Neural progenitor cell (in vitro differentiated cells): ENCODE data around the gene PTGS2. TPM values are rescaled to one million over a fixed set of nuclear protein-coding genes. Genes with fewer than 3 reads are reported as not detected.
"Not testable (repeated sequence)": the region's sequence is repeated elsewhere in the genome, so short reads cannot be mapped to it uniquely, and the experiment has no call there.

Source experiments
- DNase-seq: peaks from one replicate; pipeline ENCODE4 v3.0.0-alpha.2; 2016; ENCODE audit warnings: low spot score
- H2AFZ ChIP-seq: fragments of 200-600 bp; sonication (generic); replicated peaks from 2 replicates; pipeline ENCODE4 v1.6.1; 2016; ENCODE audit warnings: antibody characterized with exemption
- H3F3A ChIP-seq: fragments of 200-600 bp; sonication (generic); 2 replicates; pipeline ENCODE4 v1.6.1; 2016; ENCODE audit warnings: antibody characterized with exemption, low read depth
- H3K27ac ChIP-seq: fragments of 200-600 bp; sonication (generic); 2 replicates; pipeline ENCODE4 v1.5.1; 2016; ENCODE audit warnings: mild to moderate bottlenecking
- H3K27me3 ChIP-seq: fragments of 200-600 bp; sonication (generic); 2 replicates; pipeline ENCODE4 v1.6.1; 2016; ENCODE audit warnings: mild to moderate bottlenecking, moderate library complexity
- H3K36me3 ChIP-seq: fragments of 200-600 bp; sonication (generic); 2 replicates; pipeline ENCODE4 v1.5.1; 2016
- H3K4me1 ChIP-seq: fragments of 200-600 bp; sonication (generic); 2 replicates; pipeline ENCODE4 v1.6.1; 2016; ENCODE audit warnings: mixed run types
- H3K4me2 ChIP-seq: fragments of 200-600 bp; sonication (generic); 2 replicates; pipeline ENCODE4 v1.6.1; 2016
- H3K4me3 ChIP-seq: fragments of 200-600 bp; sonication (generic); 2 replicates; pipeline ENCODE4 v1.5.1; 2016
- H3K79me2 ChIP-seq: fragments of 200-600 bp; sonication (generic); 2 replicates; pipeline ENCODE4 v1.6.1; 2016; ENCODE audit warnings: low read depth
- H3K9ac ChIP-seq: fragments of 200-600 bp; sonication (generic); 2 replicates; pipeline ENCODE4 v1.6.1; 2016
- H3K9me3 ChIP-seq: fragments of 200-600 bp; sonication (generic); 2 replicates; pipeline ENCODE4 v1.5.1; 2016; ENCODE audit warnings: low read depth
- H4K20me1 ChIP-seq: fragments of 200-600 bp; sonication (generic); 2 replicates; pipeline ENCODE4 v1.6.1; 2016; ENCODE audit warnings: low read depth
- H3K27ac Mint-ChIP-seq: 3 replicates; pipeline ENCODE4 v1.8.0; 2021; ENCODE audit warnings: mixed read lengths
- H3K27me3 Mint-ChIP-seq: 2 replicates; pipeline ENCODE4 v1.8.0; 2022; ENCODE audit warnings: low read depth, mild to moderate bottlenecking, inconsistent platforms, moderate library complexity, mixed read lengths; ENCODE audit not compliant: insufficient read depth
- H3K36me3 Mint-ChIP-seq: 3 replicates; pipeline ENCODE4 v1.8.0; 2021; ENCODE audit warnings: mixed read lengths
- H3K4me1 Mint-ChIP-seq: 3 replicates; pipeline ENCODE4 v1.8.0; 2021; ENCODE audit warnings: mixed read lengths
- H3K4me3 Mint-ChIP-seq: 3 replicates; pipeline ENCODE4 v1.8.0; 2021; ENCODE audit warnings: mild to moderate bottlenecking, moderate library complexity, mixed read lengths
- H3K9me3 Mint-ChIP-seq: 3 replicates; pipeline ENCODE4 v1.8.0; 2020; ENCODE audit warnings: mixed read lengths
- EZH2 ChIP-seq: fragments of 200-600 bp; sonication (generic); IDR thresholded peaks from 2 replicates; pipeline ENCODE4 v1.6.1; 2017; ENCODE audit warnings: antibody characterized with exemption, mild to moderate bottlenecking, moderate library complexity
- EZH2phosphoT487 ChIP-seq: fragments of 200-600 bp; sonication (generic); IDR thresholded peaks from 2 replicates; pipeline ENCODE4 v1.6.1; 2017; ENCODE audit warnings: antibody characterized with exemption
- total RNA-seq: library from RNA; depleted of rRNA; stranded (reverse); fragments of >200 nt; gene quantifications from 2 replicates; pipeline ENCODE4 v1.2.3, GENCODE V29; 2015; ENCODE audit warnings: low replicate concordance
- TF ChIP-seq, protein P1 (sequence below): fragments of 200-600 bp; sonication (generic); IDR thresholded peaks from 2 replicates; pipeline ENCODE4 v1.5.1; 2017; ENCODE audit warnings: antibody characterized with exemption, mild to moderate bottlenecking

The PTGS2 gene
- total RNA-seq, 1 donor from 2014 or later, result 0.37 TPM

DNA sequence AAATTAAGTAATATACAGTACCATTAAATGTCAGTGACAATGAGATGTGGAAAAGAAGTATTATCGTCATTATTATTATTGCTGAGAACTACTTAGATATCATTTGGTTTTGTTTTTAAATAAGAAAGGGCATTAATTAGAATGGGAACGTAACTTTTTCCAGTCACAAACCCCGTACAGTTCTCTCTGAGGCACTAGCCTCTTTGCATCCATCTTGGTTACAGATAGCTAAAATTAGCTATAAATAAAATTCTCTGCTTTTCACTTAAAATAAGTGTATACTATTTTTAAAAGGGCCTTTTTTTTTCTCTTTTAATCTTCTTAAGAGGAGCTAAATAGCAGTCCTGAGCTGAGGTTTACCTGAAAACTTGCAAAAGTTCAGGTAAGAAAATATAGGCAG lies 7.6 kb downstream of the PTGS2 start:
- Histone ChIP-seq H3K4me2 (no peak overlapping the region), H3K9me3 (no peaks in the 10 kb centered on the region), H3K4me1 (no peaks in the 10 kb centered on the region), H4K20me1 (no peaks in the 10 kb centered on the region), H2AFZ (no peak overlapping the region), H3K27ac (no peak overlapping the region), H3K4me3 (no peak overlapping the region), H3K36me3 (no peaks in the 10 kb centered on the region), H3K27me3 (no peaks in the 10 kb centered on the region), H3F3A (no peaks in the 10 kb centered on the region), H3K79me2 (no peaks in the 10 kb centered on the region), H3K9ac (no peak overlapping the region)
- Mint-ChIP-seq H3K36me3 (no peaks in the 10 kb centered on the region), H3K27me3 (no peaks in the 10 kb centered on the region), H3K4me1 (no peaks in the 10 kb centered on the region), H3K4me3 (no peak overlapping the region), H3K9me3 (no peaks in the 10 kb centered on the region), H3K27ac (no peak overlapping the region)
- TF ChIP-seq, protein P1, sequence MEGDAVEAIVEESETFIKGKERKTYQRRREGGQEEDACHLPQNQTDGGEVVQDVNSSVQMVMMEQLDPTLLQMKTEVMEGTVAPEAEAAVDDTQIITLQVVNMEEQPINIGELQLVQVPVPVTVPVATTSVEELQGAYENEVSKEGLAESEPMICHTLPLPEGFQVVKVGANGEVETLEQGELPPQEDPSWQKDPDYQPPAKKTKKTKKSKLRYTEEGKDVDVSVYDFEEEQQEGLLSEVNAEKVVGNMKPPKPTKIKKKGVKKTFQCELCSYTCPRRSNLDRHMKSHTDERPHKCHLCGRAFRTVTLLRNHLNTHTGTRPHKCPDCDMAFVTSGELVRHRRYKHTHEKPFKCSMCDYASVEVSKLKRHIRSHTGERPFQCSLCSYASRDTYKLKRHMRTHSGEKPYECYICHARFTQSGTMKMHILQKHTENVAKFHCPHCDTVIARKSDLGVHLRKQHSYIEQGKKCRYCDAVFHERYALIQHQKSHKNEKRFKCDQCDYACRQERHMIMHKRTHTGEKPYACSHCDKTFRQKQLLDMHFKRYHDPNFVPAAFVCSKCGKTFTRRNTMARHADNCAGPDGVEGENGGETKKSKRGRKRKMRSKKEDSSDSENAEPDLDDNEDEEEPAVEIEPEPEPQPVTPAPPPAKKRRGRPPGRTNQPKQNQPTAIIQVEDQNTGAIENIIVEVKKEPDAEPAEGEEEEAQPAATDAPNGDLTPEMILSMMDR, result no peak
- no peak for TF ChIP-seq EZH2
- TF ChIP-seq EZH2phosphoT487, result no peak
- no peak for DNase-seq

DNA sequence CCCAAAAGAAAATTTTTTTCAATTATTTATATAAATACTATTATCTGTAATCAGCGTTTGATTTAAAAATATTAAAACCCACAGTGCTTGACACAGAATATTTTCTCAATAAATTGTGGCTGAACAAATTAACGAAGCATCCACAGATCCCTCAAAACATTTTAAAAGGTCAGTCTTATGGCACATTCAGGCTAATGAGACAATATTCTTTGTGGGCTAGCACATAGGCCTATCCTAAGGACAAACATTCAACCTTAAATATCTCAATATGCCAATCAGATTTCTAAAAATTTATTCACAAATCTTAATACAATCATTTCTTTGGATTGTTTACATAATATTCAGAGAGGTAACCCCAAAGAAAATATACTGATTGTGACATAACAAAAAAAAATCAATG lies 8.1 kb downstream of the PTGS2 start:
- Histone ChIP-seq H3K27ac (no peak overlapping the region), H3K9ac (no peak overlapping the region), H3K4me1 (no peaks in the 10 kb centered on the region), H3K4me2 (no peak overlapping the region), H3K27me3 (no peaks in the 10 kb centered on the region), H3K36me3 (no peaks in the 10 kb centered on the region), H3K9me3 (no peaks in the 10 kb centered on the region), H2AFZ (no peak overlapping the region), H3F3A (no peaks in the 10 kb centered on the region), H3K79me2 (no peaks in the 10 kb centered on the region), H4K20me1 (no peaks in the 10 kb centered on the region), H3K4me3 (no peak overlapping the region)
- no peaks in the 10 kb centered on the region for H3K27me3 Mint-ChIP-seq
- H3K4me1 Mint-ChIP-seq, result no peaks in the 10 kb centered on the region
- no peaks in the 10 kb centered on the region for H3K36me3 Mint-ChIP-seq
- no peak overlapping the region for H3K27ac Mint-ChIP-seq
- no peak for DNase-seq
- no peaks in the 10 kb centered on the region for H3K9me3 Mint-ChIP-seq
- no peak for TF ChIP-seq EZH2phosphoT487
- no peak overlapping the region for H3K4me3 Mint-ChIP-seq

DNA sequence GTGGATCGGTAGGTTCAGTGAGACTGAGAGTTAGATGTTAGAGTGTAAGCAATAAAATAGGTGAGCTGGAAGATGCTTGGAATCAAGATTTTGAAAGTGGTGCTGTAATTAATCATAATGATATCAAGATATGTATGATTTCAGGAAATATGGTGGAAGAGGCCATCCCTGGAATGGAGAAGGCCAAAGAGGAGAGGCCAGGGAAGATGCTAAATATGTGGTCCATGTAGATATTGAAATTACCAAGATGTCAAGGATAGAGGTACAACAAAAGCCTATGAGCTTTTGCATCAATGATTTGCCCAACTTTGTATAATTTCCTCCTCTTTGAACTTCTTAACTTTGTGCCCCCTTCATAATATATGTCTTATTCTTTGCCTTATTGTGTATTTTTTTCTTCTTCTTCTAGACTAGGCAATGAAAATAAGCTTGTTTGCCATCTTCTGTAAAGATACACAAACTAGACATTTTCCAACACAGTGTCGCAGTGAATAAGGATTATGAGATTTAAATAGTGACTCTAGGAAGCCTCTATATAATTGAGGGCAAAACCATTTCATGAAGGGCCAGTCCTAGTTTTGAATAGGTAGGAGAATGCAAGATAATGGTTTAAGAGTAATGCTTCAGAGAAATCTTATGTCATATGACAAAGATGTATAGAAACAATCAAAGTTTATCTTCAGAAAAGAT lies 8.9 kb downstream of the PTGS2 start:
- Histone ChIP-seq H3K4me2 (no peak overlapping the region), H3F3A (no peaks in the 10 kb centered on the region), H3K79me2 (no peaks in the 10 kb centered on the region), H2AFZ (no peak overlapping the region), H3K4me3 (no peak overlapping the region), H3K9ac (no peak overlapping the region), H3K36me3 (no peaks in the 10 kb centered on the region), H3K4me1 (no peaks in the 10 kb centered on the region), H3K9me3 (no peaks in the 10 kb centered on the region), H3K27me3 (no peaks in the 10 kb centered on the region), H4K20me1 (no peaks in the 10 kb centered on the region), H3K27ac (no peak overlapping the region)
- DNase-seq, result no peak
- no peak overlapping the region for H3K4me3 Mint-ChIP-seq
- TF ChIP-seq EZH2, result no peak
- no peak for TF ChIP-seq EZH2phosphoT487
- TF ChIP-seq, protein P1, result no peak
- H3K27ac Mint-ChIP-seq, result no peak overlapping the region
- H3K9me3 Mint-ChIP-seq, result no peaks in the 10 kb centered on the region
- H3K27me3 Mint-ChIP-seq, result no peaks in the 10 kb centered on the region
- no peaks in the 10 kb centered on the region for H3K4me1 Mint-ChIP-seq
- H3K36me3 Mint-ChIP-seq, result no peaks in the 10 kb centered on the region

DNA sequence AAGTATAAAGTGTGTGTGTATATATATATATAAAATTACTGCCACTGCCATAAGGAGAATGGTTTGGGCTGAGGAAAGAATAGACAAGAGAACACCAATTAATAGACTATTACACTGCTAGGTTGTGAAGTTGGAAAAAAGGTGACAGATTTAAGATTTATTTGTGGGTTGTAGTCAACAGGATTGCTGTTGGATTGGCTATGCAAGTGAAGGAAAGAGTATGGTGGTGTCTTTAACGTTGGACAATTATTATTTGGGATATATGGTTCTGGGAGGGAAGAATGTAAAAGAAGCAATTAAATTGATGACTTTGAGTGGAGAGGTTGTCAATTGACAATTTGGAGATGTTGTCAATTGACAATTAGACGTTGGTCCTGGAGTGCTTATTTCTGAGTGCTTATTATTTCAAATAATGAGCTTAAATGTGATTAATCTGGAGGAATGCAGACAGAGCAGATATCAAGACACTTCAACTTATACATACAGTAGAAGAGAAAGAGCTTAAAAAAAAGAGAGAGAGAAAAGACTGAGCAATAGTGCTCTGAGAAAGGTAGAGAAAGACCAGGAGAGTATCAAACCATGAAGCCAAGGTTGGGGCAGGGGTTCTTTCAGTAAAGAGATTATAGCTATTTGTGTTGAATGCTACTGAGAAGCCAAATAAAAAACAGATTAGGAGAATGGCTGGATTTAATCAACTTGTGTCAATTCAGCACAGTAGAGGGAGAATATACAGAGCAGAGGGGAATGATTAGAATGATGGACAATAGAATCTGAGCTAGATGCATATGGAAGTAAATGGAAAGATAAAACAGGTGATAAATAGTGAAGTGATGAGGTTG lies 9.7 kb downstream of the PTGS2 start:
- no peak overlapping the region for H3K4me2 ChIP-seq
- H3K27ac Mint-ChIP-seq, result no peak overlapping the region
- no peak for TF ChIP-seq EZH2phosphoT487

DNA sequence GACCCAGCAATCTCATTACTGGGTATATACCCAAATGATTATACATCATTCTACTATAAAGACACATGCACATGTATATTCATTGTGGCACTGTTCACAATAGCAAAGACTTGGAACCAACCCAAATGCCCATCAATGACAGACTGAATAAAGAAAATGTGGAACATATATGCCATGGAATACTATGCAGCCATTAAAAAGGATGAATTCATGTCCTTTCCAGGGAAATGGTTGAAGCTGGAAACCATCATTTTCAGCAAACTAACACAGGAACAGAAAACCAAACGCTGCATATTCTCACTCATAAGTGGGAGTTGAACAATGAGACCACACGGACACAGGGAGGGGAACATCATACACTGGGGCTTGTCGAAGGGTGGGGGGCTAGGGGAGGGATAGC lies 10.4 kb downstream of the PTGS2 start:
- not testable (repeated sequence) for H3K9me3 Mint-ChIP-seq, H3K4me3 ChIP-seq, H3K4me1 ChIP-seq, H3K4me3 Mint-ChIP-seq, H3K27me3 ChIP-seq, H3K36me3 Mint-ChIP-seq, H4K20me1 ChIP-seq, DNase-seq, H3K9me3 ChIP-seq, H3K27ac ChIP-seq, H3K36me3 ChIP-seq, H3K27ac Mint-ChIP-seq, H2AFZ ChIP-seq, H3K9ac ChIP-seq, H3K4me1 Mint-ChIP-seq, H3F3A ChIP-seq, H3K79me2 ChIP-seq, H3K4me2 ChIP-seq, H3K27me3 Mint-ChIP-seq

More for the DNA sequence above, 9.7 kb downstream of the PTGS2 start:
- Histone ChIP-seq H3K4me1 (no peaks in the 10 kb centered on the region), H3K36me3 (no peaks in the 10 kb centered on the region), H3K27me3 (no peaks in the 10 kb centered on the region), H2AFZ (no peak overlapping the region), H3K9me3 (no peaks in the 10 kb centered on the region), H4K20me1 (no peaks in the 10 kb centered on the region), H3K9ac (no peak overlapping the region), H3K4me3 (no peak overlapping the region), H3K79me2 (no peaks in the 10 kb centered on the region), H3F3A (no peaks in the 10 kb centered on the region), H3K27ac (no peak overlapping the region)
- Mint-ChIP-seq H3K4me3 (no peak overlapping the region), H3K36me3 (no peaks in the 10 kb centered on the region), H3K9me3 (no peaks in the 10 kb centered on the region), H3K27me3 (no peaks in the 10 kb centered on the region), H3K4me1 (no peaks in the 10 kb centered on the region)
- DNase-seq, result no peak

DNA sequence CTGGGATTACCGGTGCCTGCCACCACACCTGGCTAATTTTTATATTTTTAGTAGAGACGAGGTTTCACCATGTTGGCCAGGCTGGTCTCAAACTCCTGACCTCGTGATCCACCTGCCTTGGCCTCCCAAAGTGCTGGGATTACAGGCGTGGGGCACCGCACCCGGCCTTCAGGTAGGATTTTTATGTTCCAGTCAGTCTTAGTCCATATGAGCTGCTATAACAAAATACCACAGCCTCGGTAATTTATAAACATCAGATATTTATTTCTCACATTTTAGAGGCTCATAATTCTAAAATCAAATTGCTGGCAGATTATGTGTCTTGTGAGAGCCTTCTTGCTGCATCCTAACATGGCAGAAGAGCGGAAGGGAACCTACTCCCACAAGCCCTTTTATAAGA lies 16.0 kb downstream of the PTGS2 start:
- H3K9me3 ChIP-seq, DNase-seq, H2AFZ ChIP-seq, H3K4me1 Mint-ChIP-seq, H3F3A ChIP-seq, H3K27me3 ChIP-seq, H3K4me1 ChIP-seq, H3K27ac ChIP-seq, H3K36me3 Mint-ChIP-seq, H3K4me3 Mint-ChIP-seq, H3K27ac Mint-ChIP-seq, H3K27me3 Mint-ChIP-seq, H3K9me3 Mint-ChIP-seq, H3K4me3 ChIP-seq, H3K9ac ChIP-seq, H3K79me2 ChIP-seq, H3K36me3 ChIP-seq, H3K4me2 ChIP-seq, H4K20me1 ChIP-seq: not testable (repeated sequence)
